HEK293T (cell line): ENCODE results near the gene ATP5IF1.

Experiments used
- CTCF ChIA-PET: fragments of 350-600 bp; formaldehyde crosslinking; extraction: SDS; loops from one replicate; lab custom pipeline; 2021; ENCODE audit warnings: antibody characterized with exemption, inconsistent platforms; lab: Yijun Ruan, JAX
- POLR2A ChIA-PET: fragments of 350-600 bp; formaldehyde crosslinking; extraction: SDS; loops from one replicate; lab custom pipeline; 2020; ENCODE audit warnings: antibody characterized with exemption, inconsistent platforms; lab: Yijun Ruan, JAX
- DNase-seq: peaks from one replicate; pipeline ENCODE4 v3.0.0; 2012; ENCODE audit warnings: mixed read lengths; ENCODE audit errors: extremely low spot score
- ARNT ChIP-seq: fragments of 450-650 bp; IDR thresholded peaks from 2 replicates; pipeline ENCODE4 v1.6.1; 2017; ENCODE audit warnings: mild to moderate bottlenecking
- BHLHE40 ChIP-seq: fragments of 450-650 bp; IDR thresholded peaks from 2 replicates; pipeline ENCODE4 v1.6.1; 2016; ENCODE audit warnings: mild to moderate bottlenecking, moderate library complexity, borderline replicate concordance
- CTBP1 ChIP-seq: fragments of 450-650 bp; IDR thresholded peaks from 2 replicates; pipeline ENCODE4 v1.6.1; 2016; ENCODE audit warnings: borderline replicate concordance
- ELF4 ChIP-seq: fragments of 450-650 bp; IDR thresholded peaks from 2 replicates; pipeline ENCODE4 v1.6.1; 2017; ENCODE audit warnings: antibody characterized with exemption
- FOXA1 ChIP-seq: fragments of 450-650 bp; IDR thresholded peaks from 2 replicates; pipeline ENCODE4 v1.6.1; 2016; ENCODE audit warnings: mild to moderate bottlenecking
- FOXK2 ChIP-seq: fragments of 450-650 bp; IDR thresholded peaks from 2 replicates; pipeline ENCODE4 v1.6.1; 2016; ENCODE audit warnings: mild to moderate bottlenecking
- FOXM1 ChIP-seq: fragments of 450-650 bp; IDR thresholded peaks from 2 replicates; pipeline ENCODE4 v1.6.1; 2017; ENCODE audit warnings: mild to moderate bottlenecking, borderline replicate concordance
- HDGF ChIP-seq: fragments of 450-650 bp; IDR thresholded peaks from 2 replicates; pipeline ENCODE4 v1.6.1; 2017; ENCODE audit warnings: antibody characterized with exemption, borderline replicate concordance
- L3MBTL2 ChIP-seq: fragments of 450-650 bp; conservative IDR thresholded peaks from 2 replicates; pipeline ENCODE4 v1.6.1; 2016; ENCODE audit warnings: mild to moderate bottlenecking
- LEF1 ChIP-seq: fragments of 450-650 bp; IDR thresholded peaks from 2 replicates; pipeline ENCODE4 v1.6.1; 2017; ENCODE audit warnings: mild to moderate bottlenecking, borderline replicate concordance
- NFRKB ChIP-seq: fragments of 450-650 bp; IDR thresholded peaks from 2 replicates; pipeline ENCODE4 v1.6.1; 2016; ENCODE audit warnings: mild to moderate bottlenecking, moderate library complexity
- SP1 ChIP-seq: fragments of 450-650 bp; IDR thresholded peaks from 2 replicates; pipeline ENCODE4 v1.6.1; 2017
- SUZ12 ChIP-seq: fragments of 450-650 bp; IDR thresholded peaks from 2 replicates; pipeline ENCODE4 v1.6.1; 2016; ENCODE audit warnings: mild to moderate bottlenecking
- TARDBP ChIP-seq: fragments of 450-650 bp; IDR thresholded peaks from 2 replicates; pipeline ENCODE4 v1.6.1; 2016
- ZNF384 ChIP-seq: fragments of 450-650 bp; IDR thresholded peaks from 2 replicates; pipeline ENCODE4 v1.6.1; 2016
- TF ChIP-seq, protein P1 (sequence below): fragments of 450-650 bp; IDR thresholded peaks from 2 replicates; pipeline ENCODE4 v1.6.1; 2016

Gene ATP5IF1

DNA sequence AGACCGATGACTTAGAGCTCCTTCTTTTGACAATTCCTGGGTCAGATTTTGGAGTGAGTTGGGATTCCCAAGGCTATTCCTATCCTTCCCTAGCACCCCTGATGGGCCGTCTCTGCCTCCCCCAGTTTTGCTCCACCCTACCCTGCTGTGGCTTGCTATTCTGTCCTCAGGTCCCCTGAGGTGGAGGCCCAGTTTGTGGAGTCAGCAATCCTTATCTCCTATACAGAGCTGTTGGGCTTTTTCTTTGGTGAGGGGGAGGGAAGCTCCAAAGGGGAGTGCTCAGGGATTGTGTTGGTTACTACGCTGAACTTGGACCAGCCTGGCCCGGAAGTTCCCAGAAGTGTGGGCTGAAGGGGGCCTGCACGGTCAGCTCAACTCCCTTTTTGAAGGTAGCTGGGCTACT is 31.0 kb downstream of the ATP5IF1 start:
- POLR2A ChIA-PET: interaction anchor here (0.8 to 2.8 kb wide), 5 partner anchors 9 to 62 kb away, joined by 3 to 14 read pairs (median 6); partner anchors contain the start of genes ATP5IF1 and MED18
- TF ChIP-seq NFRKB: no peak
- no peak for TF ChIP-seq SUZ12
- TF ChIP-seq CTBP1: no peak
- no peak for TF ChIP-seq ELF4
- TF ChIP-seq FOXA1: no peak
- no peak for TF ChIP-seq HDGF
- no peak for TF ChIP-seq TARDBP
- TF ChIP-seq BHLHE40: no peak
- DNase-seq: peak; percentile 45
- CTCF ChIA-PET: interaction anchor here (0.6 kb wide), 1 partner anchor 32 kb away, joined by 4 read pairs; no protein-coding TSS in a partner anchor

DNA sequence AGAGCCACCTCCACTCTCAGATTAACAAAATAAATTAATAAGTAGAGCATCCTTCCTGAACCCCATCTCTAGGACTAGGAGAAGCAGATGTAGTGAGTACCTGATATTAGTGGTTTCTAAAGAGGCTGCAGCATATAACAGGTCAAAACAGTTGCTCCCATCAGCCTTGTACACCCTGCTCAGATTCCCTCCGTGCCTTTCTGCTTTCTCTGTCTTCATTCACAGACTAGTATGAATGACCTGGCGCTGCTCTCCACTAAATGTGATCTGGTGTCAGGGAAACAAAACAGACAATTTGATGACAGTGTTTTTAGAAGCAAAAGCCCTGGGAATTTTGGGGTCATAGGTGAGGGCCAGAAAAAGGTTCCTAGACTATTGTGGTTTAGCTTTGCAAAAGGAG is 31.7 kb downstream of the ATP5IF1 start:
- POLR2A ChIA-PET: interaction anchor here (1.5 to 2.8 kb wide), 4 partner anchors 18 to 61 kb away, joined by 4 to 14 read pairs (median 6); partner anchors contain the start of genes ATP5IF1 and MED18
- DNase-seq: no peak
- CTCF ChIA-PET: interaction anchor here (0.6 kb wide), 1 partner anchor 33 kb away, joined by 4 read pairs; no protein-coding TSS in a partner anchor
- no peak for TF ChIP-seq TARDBP
- TF ChIP-seq, protein P1, sequence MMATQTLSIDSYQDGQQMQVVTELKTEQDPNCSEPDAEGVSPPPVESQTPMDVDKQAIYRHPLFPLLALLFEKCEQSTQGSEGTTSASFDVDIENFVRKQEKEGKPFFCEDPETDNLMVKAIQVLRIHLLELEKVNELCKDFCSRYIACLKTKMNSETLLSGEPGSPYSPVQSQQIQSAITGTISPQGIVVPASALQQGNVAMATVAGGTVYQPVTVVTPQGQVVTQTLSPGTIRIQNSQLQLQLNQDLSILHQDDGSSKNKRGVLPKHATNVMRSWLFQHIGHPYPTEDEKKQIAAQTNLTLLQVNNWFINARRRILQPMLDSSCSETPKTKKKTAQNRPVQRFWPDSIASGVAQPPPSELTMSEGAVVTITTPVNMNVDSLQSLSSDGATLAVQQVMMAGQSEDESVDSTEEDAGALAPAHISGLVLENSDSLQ: no peak
- TF ChIP-seq L3MBTL2: no peak
- TF ChIP-seq HDGF: no peak
- TF ChIP-seq SUZ12: no peak

DNA sequence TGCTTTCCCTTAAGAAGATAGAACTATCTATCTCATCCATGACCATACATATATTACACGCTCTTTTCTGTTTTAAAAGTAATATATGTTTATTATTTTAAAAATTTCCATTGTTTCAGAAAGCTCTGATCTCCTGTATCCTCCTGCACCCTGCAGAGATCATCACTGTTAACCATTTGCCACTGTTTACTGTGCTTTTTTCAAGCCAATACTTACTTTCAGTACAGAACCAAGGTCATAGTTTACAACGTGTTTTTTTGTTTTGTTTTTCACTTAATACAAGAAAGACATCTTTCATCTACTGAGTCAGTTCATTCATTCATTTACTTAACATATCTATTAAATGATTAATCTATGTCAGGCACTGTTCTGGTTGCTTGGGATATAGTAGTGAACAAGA is 33.6 kb downstream of the ATP5IF1 start:
- no peak for DNase-seq
- CTCF ChIA-PET: no interaction called here
- TF ChIP-seq SP1 (no peak), TARDBP (no peak), NFRKB (no peak), FOXA1 (no peak), FOXM1 (no peak), CTBP1 (no peak)
- TF ChIP-seq, protein P1: no peak
- POLR2A ChIA-PET: interaction anchor here (1.1 to 2.2 kb wide), 3 partner anchors 9 to 21 kb away, joined by 3 to 7 read pairs (median 4); no protein-coding TSS in a partner anchor

DNA sequence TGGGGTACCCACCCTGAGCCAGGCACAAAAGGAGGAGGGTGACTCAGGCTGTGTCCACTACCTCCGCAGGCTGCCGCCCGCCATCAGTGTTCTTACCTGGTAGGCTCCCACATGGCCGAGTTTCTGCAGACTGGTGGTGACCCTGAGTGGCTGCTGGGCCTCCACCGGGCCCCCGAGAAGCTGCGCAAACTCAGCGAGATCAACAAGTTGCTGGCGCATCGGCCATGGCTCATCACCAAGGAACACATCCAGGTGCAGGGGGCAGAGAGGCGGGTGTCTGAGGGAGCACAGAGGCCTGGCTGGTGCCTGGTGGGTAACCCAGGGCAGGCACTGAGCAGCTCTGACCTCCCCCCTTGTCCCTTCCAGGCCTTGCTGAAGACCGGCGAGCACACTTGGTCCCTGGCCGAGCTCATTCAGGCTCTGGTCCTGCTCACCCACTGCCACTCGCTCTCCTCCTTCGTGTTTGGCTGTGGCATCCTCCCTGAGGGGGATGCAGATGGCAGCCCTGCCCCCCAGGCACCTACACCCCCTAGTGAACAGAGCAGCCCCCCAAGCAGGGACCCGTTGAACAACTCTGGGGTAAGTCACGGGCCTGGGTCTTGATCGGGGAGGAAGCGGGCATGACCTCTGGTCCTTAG is 36.4 kb downstream of the ATP5IF1 start:
- TF ChIP-seq CTBP1 (no peak), ARNT (no peak), NFRKB (no peak), SUZ12 (no peak), FOXK2 (no peak), L3MBTL2 (no peak), LEF1 (no peak), BHLHE40 (no peak), FOXA1 (no peak), FOXM1 (no peak), HDGF (no peak), ELF4 (no peak)
- POLR2A ChIA-PET: interaction anchor here (0.9 to 1.0 kb wide), 2 partner anchors 12 to 23 kb away, joined by 3 to 4 read pairs; no protein-coding TSS in a partner anchor
- no peak for DNase-seq
- CTCF ChIA-PET: no interaction called here

DNA sequence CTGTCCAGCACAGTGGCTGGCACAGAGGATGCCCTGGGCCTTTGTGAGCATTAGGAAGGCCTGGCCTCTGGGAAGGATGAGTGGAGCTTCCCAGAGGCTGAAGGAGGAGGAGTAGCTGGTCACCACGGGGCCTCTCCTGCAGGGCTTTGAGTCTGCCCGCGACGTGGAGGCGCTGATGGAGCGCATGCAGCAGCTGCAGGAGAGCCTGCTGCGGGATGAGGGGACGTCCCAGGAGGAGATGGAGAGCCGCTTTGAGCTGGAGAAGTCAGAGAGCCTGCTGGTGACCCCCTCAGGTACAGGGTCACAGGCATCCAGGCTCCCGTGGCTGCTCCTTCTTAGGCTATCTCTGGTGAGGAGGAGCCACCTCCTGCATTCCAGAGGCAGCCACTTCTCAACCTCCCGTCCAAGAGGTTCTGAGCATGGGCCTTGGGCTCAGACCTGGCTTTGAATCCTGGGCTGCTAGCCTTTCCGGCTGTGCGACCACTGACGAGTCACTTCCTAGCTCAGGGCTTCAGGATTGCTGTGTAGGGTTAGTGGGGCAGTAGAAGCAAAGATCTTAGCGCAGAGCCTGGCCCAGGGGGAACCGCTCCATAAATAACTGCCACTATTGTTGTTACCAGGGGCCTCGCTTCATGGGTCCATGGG is 37.4 kb downstream of the ATP5IF1 start:
- CTCF ChIA-PET: no interaction called here
- POLR2A ChIA-PET: interaction anchor here (1.6 kb wide), 1 partner anchor 38 kb away, joined by 3 read pairs; the partner anchor contains the start of gene ATP5IF1
- DNase-seq: no peak
- TF ChIP-seq, protein P1: no peak
- no peak for TF ChIP-seq FOXK2
- no peak for TF ChIP-seq ZNF384
- TF ChIP-seq LEF1: no peak
- TF ChIP-seq ELF4: no peak
- TF ChIP-seq L3MBTL2: no peak
- no peak for TF ChIP-seq FOXA1
- TF ChIP-seq BHLHE40: no peak
- TF ChIP-seq SP1: no peak
- no peak for TF ChIP-seq TARDBP
- no peak for TF ChIP-seq ARNT
- no peak for TF ChIP-seq HDGF
- no peak for TF ChIP-seq SUZ12
- no peak for TF ChIP-seq NFRKB
- no peak for TF ChIP-seq FOXM1
- TF ChIP-seq CTBP1: no peak

DNA sequence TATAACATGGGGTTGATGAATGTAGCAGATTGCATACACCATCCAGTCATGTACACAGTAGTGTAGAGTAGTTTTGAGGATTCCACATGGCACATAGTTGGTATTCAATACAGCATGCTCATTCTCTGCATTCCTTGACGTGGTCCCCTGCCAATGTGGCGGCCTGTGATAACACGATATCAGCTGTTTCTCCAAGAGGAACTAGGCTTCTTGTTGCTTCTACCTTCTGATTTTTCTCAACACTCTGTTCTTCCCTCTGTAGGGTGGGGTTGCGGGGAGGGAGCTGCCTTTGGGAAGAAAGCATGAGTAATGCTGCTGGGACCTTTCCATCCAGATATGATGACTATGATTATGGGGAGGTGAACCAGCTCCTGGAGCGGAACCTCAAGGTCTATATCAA is 42.8 kb downstream of the ATP5IF1 start:
- TF ChIP-seq CTBP1: no peak
- no peak for TF ChIP-seq SP1
- no peak for TF ChIP-seq TARDBP
- TF ChIP-seq ZNF384: no peak
- no peak for TF ChIP-seq FOXA1
- TF ChIP-seq HDGF: no peak
- TF ChIP-seq, protein P1: no peak
- TF ChIP-seq LEF1: no peak
- TF ChIP-seq L3MBTL2: no peak
- TF ChIP-seq SUZ12: no peak
- no peak for TF ChIP-seq NFRKB
- TF ChIP-seq ELF4: no peak
- TF ChIP-seq FOXK2: no peak
- no peak for TF ChIP-seq BHLHE40
- TF ChIP-seq FOXM1: no peak
- CTCF ChIA-PET: interaction anchor here (1.1 kb wide), 1 partner anchor 30 kb away, joined by 7 read pairs; no protein-coding TSS in a partner anchor
- POLR2A ChIA-PET: no interaction called here
- no peak for DNase-seq
